OCI-LY7 (cell line): Measurements from ENCODE around the gene RPS21. TPM values are rescaled to one million over a fixed set of nuclear protein-coding genes. Genes with fewer than 3 reads are reported as not detected.

ENCODE experiments used
- BruUV-seq: library from RNA; stranded (reverse); fragments of 400-500 nt; replicated peaks from 2 replicates; lab custom pipeline; 2021; lab: Mats Ljungman, UMichigan
- CTCF ChIA-PET: fragments of 300-600 bp; sonication (Branson Sonifier 250); formaldehyde crosslinking; loops from one replicate; lab custom pipeline; 2022; ENCODE audit warnings: antibody characterized with exemption; ENCODE audit not compliant: unreplicated experiment; lab: Charles Lee
- POLR2A ChIA-PET: fragments of 300-600 bp; sonication (Branson Sonifier 250); formaldehyde crosslinking; loops from one replicate; lab custom pipeline; 2022; ENCODE audit warnings: antibody characterized with exemption; lab: Charles Lee
- DNase-seq: peaks from one replicate; pipeline ENCODE4 v3.0.0-alpha.2; 2015; ENCODE audit warnings: low spot score
- H2AFZ ChIP-seq: fragments of 200-600 bp; sonication (generic), shearing (Covaris generic); 2 replicates; pipeline ENCODE4 v1.6.1; 2014; ENCODE audit warnings: mild to moderate bottlenecking, antibody characterized with exemption, low read length, moderate library complexity
- H3K27ac ChIP-seq: fragments of 200-600 bp; sonication (generic); 2 replicates; pipeline ENCODE4 v1.5.1; 2014; ENCODE audit warnings: mixed run types, low read depth, mild to moderate bottlenecking, moderate library complexity, low read length, inconsistent platforms; ENCODE audit not compliant: poor library complexity, severe bottlenecking
- H3K36me3 ChIP-seq: fragments of 200-600 bp; sonication (generic); 2 replicates; pipeline ENCODE4 v1.6.1; 2014; ENCODE audit warnings: mild to moderate bottlenecking, antibody characterized with exemption, low read length, moderate library complexity, mixed read lengths; ENCODE audit not compliant: insufficient read depth
- H3K4me1 ChIP-seq: fragments of 200-600 bp; sonication (generic); 2 replicates; pipeline ENCODE4 v1.5.1; 2014; ENCODE audit warnings: mild to moderate bottlenecking, low read length; ENCODE audit not compliant: insufficient read depth, poor library complexity, severe bottlenecking
- H3K4me2 ChIP-seq: fragments of 200-600 bp; sonication (generic); 2 replicates; pipeline ENCODE4 v1.6.1; 2014; ENCODE audit warnings: mild to moderate bottlenecking, low read length
- H3K4me3 ChIP-seq: fragments of 200-600 bp; sonication (generic); 2 replicates; pipeline ENCODE4 v1.5.1; 2014; ENCODE audit warnings: mild to moderate bottlenecking, low read depth, low read length; ENCODE audit not compliant: poor library complexity, severe bottlenecking
- H3K79me2 ChIP-seq: fragments of 200-600 bp; sonication (generic); 2 replicates; pipeline ENCODE4 v1.6.1; 2016; ENCODE audit warnings: low read depth, mild to moderate bottlenecking, low read length, moderate library complexity, mixed read lengths; ENCODE audit not compliant: insufficient read depth
- H3K9me2 ChIP-seq: fragments of 200-600 bp; sonication (generic); 2 replicates; pipeline ENCODE4 v1.6.1; 2016; ENCODE audit warnings: mild to moderate bottlenecking, low read length, mixed read lengths; ENCODE audit not compliant: insufficient read depth
- H3K9me3 ChIP-seq: fragments of 200-600 bp; sonication (generic); 2 replicates; pipeline ENCODE4 v1.6.1; 2014; ENCODE audit warnings: mild to moderate bottlenecking, mixed run types, low read length, mixed read lengths
- H4K20me1 ChIP-seq: fragments of 200-600 bp; sonication (generic); 2 replicates; pipeline ENCODE4 v1.6.1; 2014; ENCODE audit warnings: mild to moderate bottlenecking, antibody characterized with exemption, low read length, moderate library complexity, mixed read lengths; ENCODE audit not compliant: insufficient read depth
- CTCF ChIP-seq: fragments of 200-600 bp; sonication (generic); conservative IDR thresholded peaks from 2 replicates; pipeline ENCODE4 v1.5.1; 2014; ENCODE audit warnings: mild to moderate bottlenecking, antibody characterized with exemption, low read length, moderate library complexity, mixed read lengths
- EZH2phosphoT487 ChIP-seq: fragments of 200-600 bp; sonication (generic); IDR thresholded peaks from 2 replicates; pipeline ENCODE4 v1.6.1; 2018; ENCODE audit warnings: low read depth, borderline replicate concordance, mild to moderate bottlenecking, mixed run types, antibody characterized with exemption, low read length, moderate library complexity, mixed read lengths
- intact Hi-C: fragments of 100-400 bp; cut with micrococcal nuclease; formaldehyde crosslinking; loops from one replicate; pipeline ENCODE4 v1.10.0; 2022; ENCODE audit not compliant: unreplicated experiment
- total RNA-seq, 2 experiments: library from RNA; depleted of rRNA in 1 of 2; stranded (reverse); fragments of >200 nt in 1 of 2; shearing (Covaris generic) in 1 of 2; gene quantifications; 2 replicates each; pipeline ENCODE4 v1.2.3, GENCODE V29; 2014 to 2022

The RPS21 gene
- total RNA-seq, 2 experiments from 2014 or later = 2,571 to 3,376 TPM

DNA sequence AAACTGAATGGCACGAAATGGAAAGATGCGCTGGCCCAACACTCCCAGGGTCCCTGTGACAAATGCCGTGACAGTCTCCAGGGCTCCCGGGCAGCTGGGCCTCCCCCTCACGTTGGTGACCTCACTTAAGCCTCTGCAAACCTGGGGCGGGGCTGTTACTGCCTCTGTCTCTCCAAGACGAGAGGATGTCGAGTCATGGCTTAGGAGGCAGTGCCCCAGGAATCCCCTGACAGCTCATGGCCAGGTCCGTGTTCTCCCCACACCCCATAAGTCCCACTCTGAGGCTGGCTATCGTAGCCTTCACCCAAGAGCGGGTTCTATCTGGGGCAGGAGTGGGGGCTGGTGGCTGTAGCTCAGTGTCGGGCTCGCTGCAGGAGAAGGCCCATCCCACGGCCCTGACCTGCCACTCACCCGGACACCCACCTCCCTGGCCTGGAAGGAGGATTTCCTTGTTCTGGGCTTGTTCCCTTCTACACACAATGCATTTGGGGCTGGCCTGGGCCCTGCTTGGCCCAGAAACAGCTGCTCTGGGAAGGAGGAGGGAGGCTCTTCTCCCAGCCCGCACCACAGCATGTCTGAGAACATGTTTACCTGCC lies 5.6 kb upstream of the RPS21 start:
- ChIA-PET POLR2A (interaction anchor here (0.5 kb wide), 1 partner anchor 79 kb away, joined by 4 read pairs; no protein-coding TSS in a partner anchor), CTCF (no interaction called here)
- no peak overlapping the region for H3K4me3 ChIP-seq
- H3K4me2 ChIP-seq = no peak overlapping the region
- H4K20me1 ChIP-seq = no peaks in the 10 kb centered on the region
- H3K27ac ChIP-seq = no peak overlapping the region
- intact Hi-C loops = no loop called here
- H3K9me2 ChIP-seq = no peaks in the 10 kb centered on the region
- peaks cover 27% of the 10 kb centered on the region for H3K4me1 ChIP-seq
- H3K79me2 ChIP-seq = peaks cover 22% of the 10 kb centered on the region
- H3K9me3 ChIP-seq = no peaks in the 10 kb centered on the region
- no TSS peak for BruUV-seq
- peaks cover 27% of the 10 kb centered on the region for H3K36me3 ChIP-seq
- TF ChIP-seq CTCF (no peak), EZH2phosphoT487 (no peak)
- no peak overlapping the region for H2AFZ ChIP-seq
- DNase-seq = no peak

- ChIA-PET POLR2A (no interaction called here), CTCF (no interaction called here)
- intact Hi-C loops = loop anchor here (1.0 kb wide), 1 partner anchor 80 kb away; the partner anchor contains the start of gene ADRM1
- no peak for DNase-seq
- H4K20me1 ChIP-seq = no peaks in the 10 kb centered on the region
- no peaks in the 10 kb centered on the region for H3K9me2 ChIP-seq
- no peak overlapping the region for H3K27ac ChIP-seq
- no peak overlapping the region for H3K4me2 ChIP-seq
- peaks cover 30% of the 10 kb centered on the region for H3K36me3 ChIP-seq
- TF ChIP-seq EZH2phosphoT487 (no peak), CTCF (no peak)
- H3K4me1 ChIP-seq = peaks cover 27% of the 10 kb centered on the region
- no peaks in the 10 kb centered on the region for H3K9me3 ChIP-seq
- no peak overlapping the region for H3K4me3 ChIP-seq
- no peak overlapping the region for H2AFZ ChIP-seq
- BruUV-seq = no TSS peak
- H3K79me2 ChIP-seq = peaks cover 26% of the 10 kb centered on the region
Observed at GRCh38 chr20:62381842-62382241, 5.1 kb upstream of the RPS21 start.
